Hepatocyte (in vitro differentiated cells): ENCODE results near the gene ZNF593.

Source experiments
- CTCF ChIP-seq: fragments of 200-600 bp; sonication (generic); IDR thresholded peaks from 2 replicates; pipeline ENCODE4 v1.5.1; 2016; ENCODE audit warnings: antibody characterized with exemption, mild to moderate bottlenecking; ENCODE audit not compliant: poor library complexity
- EZH2 ChIP-seq: fragments of 200-600 bp; sonication (generic); IDR thresholded peaks from 2 replicates; pipeline ENCODE4 v1.6.1; 2016; ENCODE audit warnings: antibody characterized with exemption, mild to moderate bottlenecking, borderline replicate concordance
- EZH2phosphoT487 ChIP-seq: fragments of 200-600 bp; sonication (generic); IDR thresholded peaks from one replicate; pipeline ENCODE4 v1.6.1; 2018; ENCODE audit warnings: antibody characterized with exemption, mild to moderate bottlenecking, low read depth, moderate library complexity; ENCODE audit not compliant: unreplicated experiment, severe bottlenecking

GRCh38 chr1:26171084-26172072 is 1.7 kb downstream of the ZNF593 start, which contains the start of gene ZNF593OS:
- TF ChIP-seq CTCF (no peak), EZH2 (no peak), EZH2phosphoT487 (no peak)
